HG03457 (cell line): ENCODE measurements around the gene LIPH.

ENCODE experiments used
- ATAC-seq: cut with Tn5 transposase; IDR thresholded peaks from one replicate; pipeline ENCODE4 v1.9.1; 2021; ENCODE audit warnings: moderate number of reproducible peaks; ENCODE audit not compliant: unreplicated experiment

The LIPH gene

GRCh38 chr3:185549122-185549521 is 3.3 kb downstream of the LIPH start:
- ATAC-seq: no peak

- no peak for ATAC-seq
These were observed 11.7 kb downstream of the LIPH start for GRCh38 chr3:185540695-185541094.

- ATAC-seq: no peak
These were observed 12.5 kb downstream of the LIPH start for GRCh38 chr3:185539934-185540333.

- peak; percentile 96 for ATAC-seq
These were observed 14.9 kb downstream of the LIPH start for GRCh38 chr3:185537369-185537970.

- ATAC-seq: no peak
These were observed 17.9 kb downstream of the LIPH start for GRCh38 chr3:185534511-185534910.

- no peak for ATAC-seq
These were observed 19.5 kb downstream of the LIPH start for GRCh38 chr3:185532901-185533300.

GRCh38 chr3:185530856-185531255 is 21.5 kb downstream of the LIPH start:
- ATAC-seq: no peak

GRCh38 chr3:185528532-185528931 is 23.9 kb downstream of the LIPH start:
- ATAC-seq: no peak

- no peak for ATAC-seq
These were observed 25.0 kb downstream of the LIPH start for GRCh38 chr3:185527364-185527763.

- ATAC-seq: no peak
These were observed 25.9 kb downstream of the LIPH start for GRCh38 chr3:185526349-185526951.

- ATAC-seq: no peak
These were observed 30.8 kb downstream of the LIPH start for GRCh38 chr3:185521349-185522138.

GRCh38 chr3:185519021-185519420 is 33.4 kb downstream of the LIPH start:
- no peak for ATAC-seq

GRCh38 chr3:185517387-185518130 is 34.8 kb downstream of the LIPH start:
- no peak for ATAC-seq

GRCh38 chr3:185511711-185512110 is 40.7 kb downstream of the LIPH start:
- no peak for ATAC-seq

- ATAC-seq: no peak
These were observed 43.9 kb downstream of the LIPH start for GRCh38 chr3:185508335-185508991.

GRCh38 chr3:185507883-185508282 is 44.5 kb downstream of the LIPH start:
- no peak for ATAC-seq

- ATAC-seq: no peak
These were observed 47.8 kb downstream of the LIPH start for GRCh38 chr3:185504636-185505035.

- ATAC-seq: no peak
These were observed 48.9 kb downstream of the LIPH start for GRCh38 chr3:185503521-185503920.

GRCh38 chr3:185502987-185503386 is 49.4 kb downstream of the LIPH start:
- ATAC-seq: no peak

GRCh38 chr3:185498503-185499396 is 53.6 kb downstream of the LIPH start, which contains the start of gene TMEM41A:
Gene TMEM41A, minus strand, starts transcription at chr3:185499035. Its CDS starts 74 bp downstream, at chr3:185498961.
- peak; percentile 80 for ATAC-seq
